ENCODE results near the gene MICAL2. TPM values are rescaled to one million over a fixed set of nuclear protein-coding genes. Genes with fewer than 3 reads are reported as not detected.
A peak's percentile ranks its signal among the peaks of the same experiment; 100 is the strongest.

MICAL2 gene
- total RNA-seq, 3 donors from 2014 or later: 263 to 384 (median 312) TPM

- Histone ChIP-seq H3K36me3 (ENCODE audit: low read depth) (no peaks in the 10 kb centered on the region), H3K4me1 (ENCODE audit: low read depth) (peaks cover 36% of the 10 kb centered on the region), H3K4me3 (no peak overlapping the region), H3K9me3 (no peaks in the 10 kb centered on the region)
- intact Hi-C loops (cut with DNase I, micrococcal nuclease): no loop called here
- TF ChIP-seq, protein P1, sequence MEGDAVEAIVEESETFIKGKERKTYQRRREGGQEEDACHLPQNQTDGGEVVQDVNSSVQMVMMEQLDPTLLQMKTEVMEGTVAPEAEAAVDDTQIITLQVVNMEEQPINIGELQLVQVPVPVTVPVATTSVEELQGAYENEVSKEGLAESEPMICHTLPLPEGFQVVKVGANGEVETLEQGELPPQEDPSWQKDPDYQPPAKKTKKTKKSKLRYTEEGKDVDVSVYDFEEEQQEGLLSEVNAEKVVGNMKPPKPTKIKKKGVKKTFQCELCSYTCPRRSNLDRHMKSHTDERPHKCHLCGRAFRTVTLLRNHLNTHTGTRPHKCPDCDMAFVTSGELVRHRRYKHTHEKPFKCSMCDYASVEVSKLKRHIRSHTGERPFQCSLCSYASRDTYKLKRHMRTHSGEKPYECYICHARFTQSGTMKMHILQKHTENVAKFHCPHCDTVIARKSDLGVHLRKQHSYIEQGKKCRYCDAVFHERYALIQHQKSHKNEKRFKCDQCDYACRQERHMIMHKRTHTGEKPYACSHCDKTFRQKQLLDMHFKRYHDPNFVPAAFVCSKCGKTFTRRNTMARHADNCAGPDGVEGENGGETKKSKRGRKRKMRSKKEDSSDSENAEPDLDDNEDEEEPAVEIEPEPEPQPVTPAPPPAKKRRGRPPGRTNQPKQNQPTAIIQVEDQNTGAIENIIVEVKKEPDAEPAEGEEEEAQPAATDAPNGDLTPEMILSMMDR (IDR thresholded peaks at IDR 0.05): no peak
- DNase-seq (no peak), ATAC-seq (no peak)
Observed at GRCh38 chr11:12221051-12221535, 110.7 kb downstream of the MICAL2 start.

GRCh38 chr11:12222055-12222792 is 111.8 kb downstream of the MICAL2 start:
- ATAC-seq: peak; percentile 72
- H3K4me1 ChIP-seq (ENCODE audit: low read depth): peaks cover 36% of the 10 kb centered on the region

GRCh38 chr11:12223771-12224536 is 113.6 kb downstream of the MICAL2 start:
- intact Hi-C loops (cut with DNase I, micrococcal nuclease): no loop called here
- Histone ChIP-seq H3K9me3 (no peaks in the 10 kb centered on the region), H3K36me3 (ENCODE audit: low read depth) (peaks cover 4% of the 10 kb centered on the region), H3K4me1 (ENCODE audit: low read depth) (peaks cover 36% of the 10 kb centered on the region), H3K4me3 (no peak overlapping the region)
- TF ChIP-seq, protein P1 (IDR thresholded peaks at IDR 0.05): no peak
- ATAC-seq (peak; percentile 83), DNase-seq (peak in 2 of 3 donors; percentile 53 to 64)

More at GRCh38 chr11:12222055-12222792, 111.8 kb downstream of the MICAL2 start:
- H3K9me3 ChIP-seq: no peaks in the 10 kb centered on the region
- H3K36me3 ChIP-seq (ENCODE audit: low read depth): peaks cover 4% of the 10 kb centered on the region
- intact Hi-C loops (cut with DNase I, micrococcal nuclease): no loop called here
- TF ChIP-seq, protein P1 (IDR thresholded peaks at IDR 0.05): no peak
- DNase-seq: peak; percentile 68 to 79 (median 72)
- no peak overlapping the region for H3K4me3 ChIP-seq

- ATAC-seq: peak; percentile 56
Observed at GRCh38 chr11:12224537-12224893, 114.1 kb downstream of the MICAL2 start.

GRCh38 chr11:12225046-12225739 is 114.8 kb downstream of the MICAL2 start:
- TF ChIP-seq, protein P1 (IDR thresholded peaks at IDR 0.05): no peak
- DNase-seq (no peak), ATAC-seq (no peak)
- no peaks in the 10 kb centered on the region for H3K9me3 ChIP-seq
- intact Hi-C loops (cut with DNase I, micrococcal nuclease): no loop called here
- no peak overlapping the region for H3K4me3 ChIP-seq
- peaks cover 36% of the 10 kb centered on the region for H3K4me1 ChIP-seq (ENCODE audit: low read depth)
- H3K36me3 ChIP-seq (ENCODE audit: low read depth): peaks cover 4% of the 10 kb centered on the region

More at GRCh38 chr11:12224537-12224893, 114.1 kb downstream of the MICAL2 start:
- TF ChIP-seq, protein P1 (IDR thresholded peaks at IDR 0.05): no peak
- no peaks in the 10 kb centered on the region for H3K9me3 ChIP-seq
- DNase-seq: peak; percentile 76 to 92 (median 77)
- intact Hi-C loops (cut with DNase I, micrococcal nuclease): no loop called here
- peaks cover 36% of the 10 kb centered on the region for H3K4me1 ChIP-seq (ENCODE audit: low read depth)
- H3K36me3 ChIP-seq (ENCODE audit: low read depth): peaks cover 4% of the 10 kb centered on the region
- no peak overlapping the region for H3K4me3 ChIP-seq
